GM18907 (cell line): ENCODE measurements around the gene PPWD1.
"Not testable (repeated sequence)": the region's sequence is repeated elsewhere in the genome, so short reads cannot be mapped to it uniquely, and the experiment has no call there.

ENCODE experiments used
- ATAC-seq: cut with Tn5 transposase; IDR thresholded peaks from one replicate; pipeline ENCODE4 v1.9.1; 2021; ENCODE audit warnings: mild to moderate bottlenecking, moderate library complexity; ENCODE audit not compliant: unreplicated experiment

PPWD1 gene

GRCh38 chr5:65562731-65563701, at the start of gene PPWD1, which contains the start of gene CENPK:
Gene PPWD1 (plus strand): TSS chr5:65563296. CDS start chr5:65563311, 15 bp downstream.
Gene CENPK (minus strand): TSS chr5:65563168. CDS start chr5:65554907, 8,261 bp downstream.
- peak; percentile 98 for ATAC-seq

- ATAC-seq, result no peak
These were observed 37.4 kb upstream of the PPWD1 start for GRCh38 chr5:65525726-65526125.

- no peak for ATAC-seq
These were observed 32.2 kb upstream of the PPWD1 start for GRCh38 chr5:65530904-65531303.

- ATAC-seq, result no peak
These were observed 27.5 kb upstream of the PPWD1 start for GRCh38 chr5:65535529-65535987.

GRCh38 chr5:65539827-65540226, 23.3 kb upstream of the PPWD1 start:
- ATAC-seq, result no peak

- no peak for ATAC-seq
These were observed 18.6 kb upstream of the PPWD1 start for GRCh38 chr5:65544473-65544872.

- no peak for ATAC-seq
These were observed 17.0 kb upstream of the PPWD1 start for GRCh38 chr5:65546141-65546540.

GRCh38 chr5:65548281-65548680, 14.8 kb upstream of the PPWD1 start:
- no peak for ATAC-seq

- ATAC-seq, result no peak
These were observed 9.2 kb upstream of the PPWD1 start for GRCh38 chr5:65553941-65554340.

- no peak for ATAC-seq
These were observed 7.8 kb upstream of the PPWD1 start for GRCh38 chr5:65555287-65555686.

GRCh38 chr5:65556181-65556580, 6.9 kb upstream of the PPWD1 start:
- no peak for ATAC-seq

GRCh38 chr5:65556718-65557117, 6.4 kb upstream of the PPWD1 start:
- ATAC-seq, result no peak

GRCh38 chr5:65563777-65564176, 681 bp downstream of the PPWD1 start:
- ATAC-seq, result no peak

- no peak for ATAC-seq
These were observed 3.4 kb downstream of the PPWD1 start for GRCh38 chr5:65566505-65566904.

- no peak for ATAC-seq
These were observed 7.6 kb downstream of the PPWD1 start for GRCh38 chr5:65570598-65571226.

GRCh38 chr5:65577141-65577540, 14.0 kb downstream of the PPWD1 start:
- no peak for ATAC-seq

- ATAC-seq, result no peak
These were observed 25.6 kb downstream of the PPWD1 start for GRCh38 chr5:65588694-65589093.

GRCh38 chr5:65601761-65602160, 38.7 kb downstream of the PPWD1 start:
- ATAC-seq, result not testable (repeated sequence)

GRCh38 chr5:65611524-65611923, 48.4 kb downstream of the PPWD1 start:
- no peak for ATAC-seq

GRCh38 chr5:65612298-65612907, 49.3 kb downstream of the PPWD1 start:
- ATAC-seq, result no peak

GRCh38 chr5:65620021-65620420, 56.9 kb downstream of the PPWD1 start:
- ATAC-seq, result no peak
